Measurements from ENCODE around the gene FXYD4.

The FXYD4 gene

DNA sequence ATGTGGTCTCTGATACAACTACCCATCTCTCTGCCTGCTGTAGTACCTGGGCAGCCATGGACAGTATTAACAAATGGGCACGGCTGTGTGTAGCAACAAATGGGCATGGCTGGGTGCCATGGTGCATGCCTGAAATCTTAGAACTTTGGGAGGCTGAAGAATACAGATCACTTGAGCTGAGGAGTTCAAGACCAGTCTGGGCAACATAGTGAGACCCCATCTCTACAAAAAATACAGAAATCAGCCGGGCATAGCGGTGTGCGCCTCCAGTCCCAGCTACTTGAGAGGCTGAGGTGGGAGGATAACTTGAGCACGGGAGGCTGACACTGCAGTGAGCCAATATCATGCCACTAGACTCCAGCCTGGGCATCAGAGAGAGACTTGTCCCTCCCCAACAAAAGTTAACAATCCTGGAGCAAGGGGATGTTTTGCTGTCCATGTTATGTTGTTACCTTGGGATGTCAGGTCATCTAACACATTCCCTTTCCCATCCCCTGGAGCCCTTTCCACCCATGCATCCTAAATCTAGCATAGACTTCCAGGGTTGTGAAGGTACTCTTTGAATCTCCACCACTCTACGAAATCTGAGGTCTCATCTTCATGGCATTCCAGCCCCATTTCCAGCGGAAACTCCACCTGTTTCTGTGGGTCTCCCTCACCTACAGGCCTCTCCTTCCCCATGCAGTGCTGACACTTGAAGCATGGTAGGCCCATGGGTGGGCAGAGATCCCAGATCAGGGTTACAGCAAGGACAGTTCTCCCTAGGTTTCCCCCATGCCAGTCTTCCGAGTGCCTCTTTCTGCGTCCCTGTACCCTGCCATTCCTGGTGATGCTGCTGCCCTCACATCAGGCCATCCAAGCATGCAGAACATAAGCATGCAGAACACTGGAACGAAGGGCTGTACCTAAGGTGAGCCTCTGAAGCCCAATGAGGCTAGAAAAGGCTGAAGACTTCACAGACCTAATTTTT lies 13.1 kb downstream of the FXYD4 start:
- Histone ChIP-seq H4K8ac (ENCODE audit: low read depth, low read length) (no peak overlapping the region), H2BK5ac (ENCODE audit: low read depth, low read length, poor library complexity) (no peak overlapping the region), H3K79me2 (ENCODE audit: control insufficient read depth, insufficient read depth, low read length, poor library complexity) (no peaks in the 10 kb centered on the region), H2BK12ac (ENCODE audit: low read length) (no peak overlapping the region), H3K14ac (ENCODE audit: low read length) (no peak overlapping the region), H3K4me3 (ENCODE audit: low read depth, low read length) (no peak overlapping the region), H3K4ac (ENCODE audit: low read depth, low read length) (no peak overlapping the region), H3K23ac (ENCODE audit: low read length) (no peak overlapping the region), H4K91ac (ENCODE audit: low read depth, low read length) (no peak overlapping the region), H2AK5ac (ENCODE audit: low read length) (no peak overlapping the region), H3K79me1 (ENCODE audit: low read length) (no peaks in the 10 kb centered on the region), H3K36me3 (ENCODE audit: control insufficient read depth in 1 of 2, insufficient read depth in 2 of 2, low read length in 2 of 2) (peaks cover 19 to 25% of the 10 kb centered on the region in 2 experiments), H3K18ac (ENCODE audit: low read length) (no peak overlapping the region), H3K27me3 (ENCODE audit: insufficient read depth, low read length) (no peaks in the 10 kb centered on the region), H3K4me2 (ENCODE audit: low read length) (no peak overlapping the region), H3K27ac (ENCODE audit: low read depth, low read length) (no peak overlapping the region), H3K4me1 (ENCODE audit: control insufficient read depth in 1 of 2, insufficient read depth in 2 of 2, low read length in 2 of 2) (no peaks in the 10 kb centered on the region), H4K12ac (ENCODE audit: low read depth, low read length) (no peak overlapping the region), H3K9ac (ENCODE audit: low read length) (no peak overlapping the region), H2BK120ac (ENCODE audit: insufficient read depth, low read length, poor library complexity) (no peak overlapping the region), H3K9me3 (ENCODE audit: insufficient read depth, low read depth, low read length) (no peaks in the 10 kb centered on the region), H2AFZ (ENCODE audit: insufficient read depth, low read length, poor library complexity) (no peak overlapping the region)
- WGBS (ENCODE audit: extremely low coverage, insufficient coverage, insufficient read length) = no CpG with 5 or more reads among the region's 10 CpGs
- no peak for DNase-seq

DNA sequence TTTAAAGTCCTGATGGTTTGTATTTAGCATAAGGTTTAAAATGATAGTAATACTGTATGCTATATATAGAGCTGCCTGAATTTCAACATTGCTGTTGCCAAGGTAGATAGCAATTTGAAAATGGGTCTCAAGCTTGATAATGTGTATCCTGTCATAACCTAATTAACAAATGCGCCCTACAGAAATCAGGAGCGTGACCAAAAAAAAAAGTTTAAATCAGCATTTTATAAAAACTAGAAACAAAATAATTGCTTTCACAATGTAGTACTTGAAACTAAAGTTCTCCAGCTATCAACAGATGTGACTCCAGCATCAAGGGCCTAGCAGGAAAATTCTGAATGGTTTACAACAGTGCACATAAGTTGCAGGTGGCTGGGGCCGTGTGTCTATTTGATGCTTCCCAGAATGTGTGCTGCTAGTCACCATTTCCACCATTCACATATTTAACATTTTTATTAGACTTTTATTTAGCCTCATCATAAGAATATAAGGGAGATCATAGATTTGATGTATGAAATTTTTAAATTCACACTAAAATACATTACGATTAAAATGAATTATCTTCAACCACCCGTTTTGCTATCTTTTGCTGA lies 14.1 kb downstream of the FXYD4 start:
- no peaks in the 10 kb centered on the region for H3K9me3 ChIP-seq (ENCODE audit: insufficient read depth, low read depth, low read length)
- no peak overlapping the region for H3K23ac ChIP-seq (ENCODE audit: low read length)
- no peak overlapping the region for H3K4me2 ChIP-seq (ENCODE audit: low read length)
- H3K4me3 ChIP-seq (ENCODE audit: low read depth, low read length) = no peak overlapping the region
- WGBS (ENCODE audit: extremely low coverage, insufficient coverage, insufficient read length) = no CpG with 5 or more reads among the region's 5 CpGs
- H3K18ac ChIP-seq (ENCODE audit: low read length) = no peak overlapping the region
- H4K12ac ChIP-seq (ENCODE audit: low read depth, low read length) = no peak overlapping the region
- H2BK12ac ChIP-seq (ENCODE audit: low read length) = no peak overlapping the region
- no peak overlapping the region for H3K14ac ChIP-seq (ENCODE audit: low read length)
- H4K91ac ChIP-seq (ENCODE audit: low read depth, low read length) = no peak overlapping the region
- no peak overlapping the region for H3K4ac ChIP-seq (ENCODE audit: low read depth, low read length)
- H3K9ac ChIP-seq (ENCODE audit: low read length) = no peak overlapping the region
- peaks cover 25 to 34% of the 10 kb centered on the region in 2 experiments for H3K36me3 ChIP-seq (ENCODE audit: control insufficient read depth in 1 of 2, insufficient read depth in 2 of 2, low read length in 2 of 2)
- H3K27me3 ChIP-seq (ENCODE audit: insufficient read depth, low read length) = no peaks in the 10 kb centered on the region
- no peak overlapping the region for H2AFZ ChIP-seq (ENCODE audit: insufficient read depth, low read length, poor library complexity)
- H3K27ac ChIP-seq (ENCODE audit: low read depth, low read length) = no peak overlapping the region
- no peak overlapping the region for H2BK5ac ChIP-seq (ENCODE audit: low read depth, low read length, poor library complexity)
- no peaks in the 10 kb centered on the region for H3K79me1 ChIP-seq (ENCODE audit: low read length)
- H2AK5ac ChIP-seq (ENCODE audit: low read length) = no peak overlapping the region
- no peaks in the 10 kb centered on the region for H3K79me2 ChIP-seq (ENCODE audit: control insufficient read depth, insufficient read depth, low read length, poor library complexity)
- DNase-seq = no peak
- H4K8ac ChIP-seq (ENCODE audit: low read depth, low read length) = no peak overlapping the region
- H2BK120ac ChIP-seq (ENCODE audit: insufficient read depth, low read length, poor library complexity) = no peak overlapping the region
- no peaks in the 10 kb centered on the region for H3K4me1 ChIP-seq (ENCODE audit: control insufficient read depth in 1 of 2, insufficient read depth in 2 of 2, low read length in 2 of 2)

GRCh38 chr10:43386549-43386948 lies 15.1 kb downstream of the FXYD4 start:
- H3K36me3 ChIP-seq (ENCODE audit: control insufficient read depth in 1 of 2, insufficient read depth in 2 of 2, low read length in 2 of 2) = peaks cover 35 to 43% of the 10 kb centered on the region in 2 experiments
- no peak overlapping the region for H3K4me2 ChIP-seq (ENCODE audit: low read length)
- no peak overlapping the region for H4K12ac ChIP-seq (ENCODE audit: low read depth, low read length)
- H3K23ac ChIP-seq (ENCODE audit: low read length) = no peak overlapping the region
- H4K91ac ChIP-seq (ENCODE audit: low read depth, low read length) = no peak overlapping the region
- no peak for DNase-seq
- H2BK120ac ChIP-seq (ENCODE audit: insufficient read depth, low read length, poor library complexity) = no peak overlapping the region
- no peaks in the 10 kb centered on the region for H3K79me1 ChIP-seq (ENCODE audit: low read length)
- H2AK5ac ChIP-seq (ENCODE audit: low read length) = no peak overlapping the region
- H3K9ac ChIP-seq (ENCODE audit: low read length) = no peak overlapping the region
- H3K27ac ChIP-seq (ENCODE audit: low read depth, low read length) = no peak overlapping the region
- no peak overlapping the region for H3K4me3 ChIP-seq (ENCODE audit: low read depth, low read length)
- H2AFZ ChIP-seq (ENCODE audit: insufficient read depth, low read length, poor library complexity) = no peak overlapping the region
- H3K27me3 ChIP-seq (ENCODE audit: insufficient read depth, low read length) = no peaks in the 10 kb centered on the region
- H2BK12ac ChIP-seq (ENCODE audit: low read length) = no peak overlapping the region
- no peaks in the 10 kb centered on the region for H3K4me1 ChIP-seq (ENCODE audit: control insufficient read depth in 1 of 2, insufficient read depth in 2 of 2, low read length in 2 of 2)
- H3K14ac ChIP-seq (ENCODE audit: low read length) = no peak overlapping the region
- no peak overlapping the region for H4K8ac ChIP-seq (ENCODE audit: low read depth, low read length)
- no peaks in the 10 kb centered on the region for H3K79me2 ChIP-seq (ENCODE audit: control insufficient read depth, insufficient read depth, low read length, poor library complexity)
- H3K18ac ChIP-seq (ENCODE audit: low read length) = no peak overlapping the region
- no peaks in the 10 kb centered on the region for H3K9me3 ChIP-seq (ENCODE audit: insufficient read depth, low read depth, low read length)
- H3K4ac ChIP-seq (ENCODE audit: low read depth, low read length) = no peak overlapping the region
- WGBS (ENCODE audit: extremely low coverage, insufficient coverage, insufficient read length) = no CpG with 5 or more reads among the region's 4 CpGs
- no peak overlapping the region for H2BK5ac ChIP-seq (ENCODE audit: low read depth, low read length, poor library complexity)

- H3K4ac ChIP-seq (ENCODE audit: low read depth, low read length) = no peak overlapping the region
- no peak for DNase-seq
These were observed 15.7 kb downstream of the FXYD4 start for GRCh38 chr10:43386981-43387677.

More at GRCh38 chr10:43386981-43387677, 15.7 kb downstream of the FXYD4 start:
- H2BK120ac ChIP-seq (ENCODE audit: insufficient read depth, low read length, poor library complexity) = no peak overlapping the region
- H3K4me1 ChIP-seq (ENCODE audit: control insufficient read depth in 1 of 2, insufficient read depth in 2 of 2, low read length in 2 of 2) = no peaks in the 10 kb centered on the region
- no peaks in the 10 kb centered on the region for H3K27me3 ChIP-seq (ENCODE audit: insufficient read depth, low read length)
- no peak overlapping the region for H2BK5ac ChIP-seq (ENCODE audit: low read depth, low read length, poor library complexity)
- no peak overlapping the region for H3K23ac ChIP-seq (ENCODE audit: low read length)
- H2AFZ ChIP-seq (ENCODE audit: insufficient read depth, low read length, poor library complexity) = no peak overlapping the region
- H3K79me1 ChIP-seq (ENCODE audit: low read length) = no peaks in the 10 kb centered on the region
- H3K9ac ChIP-seq (ENCODE audit: low read length) = no peak overlapping the region
- H3K4me2 ChIP-seq (ENCODE audit: low read length) = no peak overlapping the region
- no peak overlapping the region for H2BK12ac ChIP-seq (ENCODE audit: low read length)
- no peaks in the 10 kb centered on the region for H3K9me3 ChIP-seq (ENCODE audit: insufficient read depth, low read depth, low read length)
- no peak overlapping the region for H2AK5ac ChIP-seq (ENCODE audit: low read length)
- H3K27ac ChIP-seq (ENCODE audit: low read depth, low read length) = no peak overlapping the region
- H3K14ac ChIP-seq (ENCODE audit: low read length) = no peak overlapping the region
- H4K91ac ChIP-seq (ENCODE audit: low read depth, low read length) = no peak overlapping the region
- no peaks in the 10 kb centered on the region for H3K79me2 ChIP-seq (ENCODE audit: control insufficient read depth, insufficient read depth, low read length, poor library complexity)
- WGBS (ENCODE audit: extremely low coverage, insufficient coverage, insufficient read length) = no CpG with 5 or more reads among the region's 29 CpGs
- no peak overlapping the region for H4K8ac ChIP-seq (ENCODE audit: low read depth, low read length)
- H3K36me3 ChIP-seq (ENCODE audit: control insufficient read depth in 1 of 2, insufficient read depth in 2 of 2, low read length in 2 of 2) = peaks cover 40 to 49% of the 10 kb centered on the region in 2 experiments
- no peak overlapping the region for H3K4me3 ChIP-seq (ENCODE audit: low read depth, low read length)
- H3K18ac ChIP-seq (ENCODE audit: low read length) = peak overlapping the region; percentile 18
- no peak overlapping the region for H4K12ac ChIP-seq (ENCODE audit: low read depth, low read length)
